Right forelimb (tissue), 1 donor: Measurements from ENCODE around the gene MTG2.

Experiments
- DNase-seq: peaks from one replicate; pipeline ENCODE4 v3.0.0-alpha.2; 2018

Gene MTG2

DNA sequence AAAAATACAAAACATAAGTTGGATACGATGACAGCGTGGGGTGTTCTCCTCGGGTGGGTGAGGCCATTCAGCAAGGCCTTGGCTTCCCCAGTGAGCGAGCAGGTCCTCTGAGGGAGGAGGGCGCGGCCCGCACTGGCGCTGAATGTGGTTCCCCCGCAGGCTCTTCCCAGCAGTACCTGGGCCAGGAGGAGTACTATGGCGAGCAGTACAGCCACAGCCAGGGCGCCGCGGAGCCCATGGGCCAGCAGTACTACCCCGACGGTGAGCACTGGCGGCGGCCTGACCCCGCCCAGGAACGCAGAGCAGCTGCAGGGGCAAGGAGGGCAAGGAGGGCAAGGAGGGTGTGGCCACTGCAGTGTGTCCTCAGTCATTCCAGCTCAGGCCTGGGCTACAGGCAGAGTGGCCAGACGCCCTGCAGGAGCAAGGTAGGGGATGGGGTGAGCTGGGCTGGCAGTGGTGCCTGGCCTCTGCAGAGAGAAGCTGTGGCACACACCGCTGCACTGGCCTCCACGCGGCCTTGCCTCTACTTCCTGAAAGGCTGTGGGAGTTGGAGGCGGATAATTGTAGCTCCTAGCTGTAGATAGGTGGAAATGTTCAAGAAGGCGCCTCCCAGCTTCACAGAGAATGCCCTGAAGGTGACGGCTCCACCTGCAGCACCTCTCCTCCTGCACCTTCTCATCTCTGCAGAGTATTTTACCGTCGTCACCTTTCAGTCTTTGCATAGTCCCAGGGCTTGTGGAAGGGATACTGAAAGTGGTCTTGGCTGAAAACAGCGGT is 18.7 kb upstream of the MTG2 start:
- DNase-seq, result no peak

DNA sequence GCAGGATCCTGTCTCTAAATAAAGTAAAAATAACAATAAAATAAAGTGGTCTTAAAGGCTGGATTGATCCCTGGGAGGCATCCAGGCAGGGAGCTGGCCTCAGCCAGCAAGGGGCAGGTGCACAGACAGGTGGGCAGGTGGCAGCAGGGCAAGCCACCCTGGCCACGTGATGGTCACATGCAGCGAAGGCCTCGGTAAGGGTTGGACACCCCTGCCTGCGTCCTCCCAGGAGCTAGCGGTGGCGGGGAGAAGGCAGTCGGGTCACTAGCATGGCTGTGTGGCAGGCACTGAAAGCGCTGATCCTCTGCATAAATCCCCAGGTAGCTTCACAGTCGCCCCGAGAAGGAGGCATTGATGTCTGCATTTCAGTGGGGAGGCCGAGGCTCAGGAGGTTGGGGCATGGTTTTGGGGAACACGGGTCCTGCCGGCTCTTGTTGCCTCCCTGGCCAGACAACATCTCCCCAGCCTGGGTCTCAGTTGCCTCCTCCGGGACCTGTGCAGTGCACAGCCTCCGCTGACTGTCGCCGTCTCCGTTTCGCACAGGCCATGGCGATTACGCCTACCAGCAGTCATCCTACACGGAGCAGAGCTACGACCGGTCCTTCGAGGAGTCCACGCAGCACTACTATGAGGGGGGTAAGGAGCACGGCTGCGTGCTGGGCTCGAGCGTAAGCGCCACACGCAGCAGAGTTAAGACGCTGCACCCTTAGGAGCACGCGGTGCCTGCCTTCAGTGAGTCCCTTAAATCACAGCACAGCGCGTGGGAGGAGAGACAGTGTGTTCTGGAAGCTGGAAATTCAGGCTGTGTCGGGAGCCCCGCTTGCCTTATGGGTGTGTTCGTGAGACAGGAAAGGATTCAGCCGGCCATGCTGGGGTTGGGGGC is 17.7 kb upstream of the MTG2 start:
- DNase-seq, result no peak

DNA sequence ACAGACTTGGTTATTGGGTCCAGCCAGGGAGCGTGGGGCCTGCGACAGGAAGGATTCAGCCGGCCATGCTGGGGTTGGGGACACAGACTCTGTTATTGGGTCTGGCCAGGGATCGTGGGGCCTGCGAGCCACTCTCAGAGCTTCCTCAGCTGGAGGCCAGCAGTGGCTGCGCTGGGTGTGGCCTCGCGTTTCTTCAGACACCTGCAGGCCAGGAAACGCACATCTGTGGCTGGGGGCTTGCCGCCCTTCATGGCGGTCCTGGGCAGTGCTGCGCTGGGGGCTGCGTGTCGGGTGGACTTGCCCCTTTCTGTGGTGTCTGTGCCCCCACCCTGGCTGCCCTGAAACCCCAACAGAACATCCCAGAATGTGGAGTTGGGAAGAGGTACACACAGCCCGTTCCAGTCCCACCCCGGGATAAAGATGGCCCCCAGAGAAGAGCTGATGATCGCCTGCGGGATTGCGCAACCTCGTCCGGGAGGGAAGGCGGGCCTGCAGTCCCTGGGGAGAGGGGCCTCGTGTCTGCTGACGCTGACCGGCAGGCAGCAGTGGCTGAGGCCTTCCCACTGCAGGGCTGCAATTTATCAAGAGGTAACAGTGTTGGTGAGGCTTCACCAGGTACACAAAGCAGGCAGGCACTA is 16.9 kb upstream of the MTG2 start:
- no peak for DNase-seq

DNA sequence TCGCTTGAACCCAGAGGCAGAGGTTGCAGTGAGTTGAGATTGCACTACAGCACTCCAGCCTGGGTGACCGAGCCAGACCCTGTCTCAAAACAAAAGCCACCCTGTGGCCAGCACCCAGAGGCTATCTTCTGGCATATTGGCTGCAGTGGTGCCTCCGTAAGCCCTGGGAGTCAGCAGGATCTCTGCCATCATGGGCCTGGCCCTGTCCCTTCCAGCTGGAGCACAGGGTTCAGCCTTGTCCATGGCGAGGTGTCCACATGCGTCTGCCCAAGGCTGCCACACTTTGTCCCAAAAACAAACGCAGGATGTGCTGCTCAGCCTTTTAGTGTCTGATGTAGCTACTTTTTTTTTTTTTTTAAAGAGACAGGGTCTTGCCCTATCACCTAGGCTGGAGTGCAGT is 15.4 kb upstream of the MTG2 start:
- DNase-seq, result no peak

DNA sequence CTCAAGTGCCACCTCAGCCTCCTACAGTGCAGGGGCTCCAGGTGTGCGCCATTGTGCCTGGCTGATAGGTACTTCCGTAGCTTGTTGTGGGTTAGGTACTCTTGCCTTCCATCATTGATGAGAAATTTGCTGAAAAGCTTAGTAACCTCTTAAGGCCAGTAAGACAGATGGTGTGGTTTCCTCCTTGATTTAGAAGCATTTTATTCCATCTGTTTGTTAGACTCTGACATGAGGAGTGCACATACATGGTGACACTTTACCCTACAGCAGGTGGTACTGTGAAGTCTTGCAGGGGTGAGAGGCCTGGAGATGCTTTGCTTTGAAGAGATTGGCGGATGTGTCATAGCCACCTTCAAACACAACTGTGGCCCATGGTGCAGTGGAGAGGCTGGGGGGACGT is 14.8 kb upstream of the MTG2 start:
- DNase-seq, result no peak

DNA sequence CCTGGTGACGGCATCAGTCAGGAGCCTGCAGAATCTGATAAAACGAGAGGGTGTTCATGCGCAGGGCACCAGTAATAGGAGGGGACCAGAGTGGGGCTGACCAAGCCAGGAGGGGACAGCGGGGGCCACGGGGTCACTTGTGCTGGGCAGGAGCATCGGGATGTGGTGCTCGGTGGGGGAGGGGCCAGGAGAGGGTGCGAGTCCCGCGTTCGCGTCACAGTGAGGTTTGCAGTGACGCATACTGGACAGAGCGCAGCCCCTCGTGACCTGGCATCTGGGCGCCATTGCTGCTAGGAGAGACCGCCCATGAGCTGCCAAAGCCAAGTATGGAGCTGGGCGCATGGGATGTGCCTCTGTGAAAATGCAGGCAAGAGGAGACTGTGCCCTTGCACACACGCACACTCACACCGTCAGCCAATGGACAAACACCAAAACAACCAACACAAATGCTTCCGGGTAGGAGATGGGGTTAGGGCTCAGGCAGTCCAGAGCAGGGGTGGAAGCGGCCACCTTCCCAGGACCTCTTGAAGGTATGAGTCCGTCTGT is 13.9 kb upstream of the MTG2 start:
- no peak for DNase-seq

DNA sequence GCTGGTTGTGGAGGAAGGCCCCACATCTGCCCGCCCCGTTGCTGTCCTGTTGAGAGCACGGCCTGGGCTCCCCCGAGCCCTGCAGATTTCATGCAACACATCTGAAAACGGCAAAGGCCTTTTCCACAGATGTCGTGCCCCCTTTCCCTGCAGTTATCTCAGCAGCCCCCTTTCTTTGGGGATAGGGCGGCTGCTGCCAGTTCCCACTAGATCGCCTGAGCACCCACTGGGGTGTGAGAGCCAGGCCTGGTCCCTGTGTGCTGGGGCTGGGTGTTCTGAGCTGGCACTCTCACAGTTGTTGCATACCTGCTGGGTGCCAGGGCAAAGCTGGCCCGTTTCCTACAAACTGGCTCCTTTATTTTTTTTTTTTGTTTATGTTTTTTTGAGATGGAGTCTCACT is 12.3 kb upstream of the MTG2 start:
- DNase-seq, result no peak

DNA sequence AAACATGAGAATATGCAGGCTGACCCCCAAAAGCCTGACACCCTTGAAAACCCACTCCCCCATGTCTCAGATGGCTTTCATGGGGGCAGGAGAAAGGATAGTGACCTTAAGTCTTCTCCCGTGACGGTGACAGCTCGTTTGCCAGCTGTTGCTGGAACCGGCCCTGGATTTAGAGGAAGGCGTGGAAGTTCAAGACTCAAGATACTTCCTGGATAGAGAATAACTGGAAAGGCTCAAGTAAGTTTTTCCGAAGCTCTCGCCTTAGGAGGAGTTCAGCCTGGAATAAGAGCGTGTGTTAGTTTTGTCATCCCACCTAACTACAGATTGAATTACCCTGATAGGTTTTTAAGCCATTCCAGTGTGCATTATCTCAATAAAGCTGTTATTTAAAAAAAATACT is 11.6 kb upstream of the MTG2 start:
- DNase-seq, result no peak

DNA sequence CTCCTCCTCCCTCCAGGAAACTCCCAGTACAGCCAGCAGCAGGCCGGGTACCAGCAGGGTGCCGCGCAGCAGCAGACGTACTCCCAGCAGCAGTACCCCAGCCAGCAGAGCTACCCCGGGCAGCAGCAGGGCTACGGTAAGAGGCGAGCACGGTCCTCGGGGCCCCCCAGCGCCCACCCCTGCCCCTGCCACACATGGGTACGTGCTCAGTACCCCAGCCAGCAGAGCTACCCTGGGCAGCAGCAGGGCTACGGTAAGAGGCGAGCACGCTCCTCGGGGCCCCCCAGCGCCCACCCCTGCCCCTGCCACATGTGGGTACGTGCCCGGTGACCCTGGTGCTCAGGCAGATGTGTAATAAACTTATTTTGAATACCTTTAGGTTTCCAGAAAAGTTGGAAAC is 10.2 kb upstream of the MTG2 start:
- DNase-seq, result no peak

DNA sequence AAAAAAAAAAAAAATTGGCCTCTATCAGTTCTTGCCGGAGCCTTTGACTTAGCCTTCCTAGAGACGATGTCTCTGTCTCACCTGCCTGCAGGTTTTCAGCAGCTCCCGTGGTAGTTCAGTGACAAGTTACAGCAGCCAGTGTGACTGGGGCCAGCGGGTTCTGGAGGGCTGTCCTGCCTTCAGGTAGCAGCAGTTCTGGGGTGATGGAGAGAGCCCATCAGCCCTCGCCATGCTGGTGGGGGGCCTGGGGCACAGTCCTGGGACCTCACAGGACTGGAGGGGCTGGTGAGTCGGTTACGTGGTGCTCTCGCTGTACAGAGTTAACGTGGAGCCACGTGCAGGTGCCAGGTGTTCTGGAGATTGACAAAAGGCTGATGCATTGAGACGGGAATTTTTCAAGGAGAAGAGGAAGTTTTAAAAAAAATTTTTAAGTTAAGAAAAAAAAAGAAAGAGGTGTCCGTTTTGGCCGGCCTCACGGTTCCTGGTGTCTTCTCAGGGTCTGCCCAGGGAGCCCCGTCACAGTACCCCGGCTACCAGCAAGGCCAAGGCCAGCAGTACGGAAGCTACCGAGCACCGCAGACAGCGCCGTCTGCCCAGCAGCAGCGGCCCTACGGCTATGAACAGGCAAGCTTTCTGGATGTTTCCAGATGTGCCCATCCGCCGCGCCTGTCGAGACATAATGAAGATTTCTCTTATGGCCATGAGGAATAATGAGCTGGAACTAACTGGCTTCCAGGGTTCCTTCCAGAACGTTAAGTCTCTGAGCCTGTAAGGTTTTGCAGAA is 8.6 kb upstream of the MTG2 start:
- DNase-seq, result no peak

DNA sequence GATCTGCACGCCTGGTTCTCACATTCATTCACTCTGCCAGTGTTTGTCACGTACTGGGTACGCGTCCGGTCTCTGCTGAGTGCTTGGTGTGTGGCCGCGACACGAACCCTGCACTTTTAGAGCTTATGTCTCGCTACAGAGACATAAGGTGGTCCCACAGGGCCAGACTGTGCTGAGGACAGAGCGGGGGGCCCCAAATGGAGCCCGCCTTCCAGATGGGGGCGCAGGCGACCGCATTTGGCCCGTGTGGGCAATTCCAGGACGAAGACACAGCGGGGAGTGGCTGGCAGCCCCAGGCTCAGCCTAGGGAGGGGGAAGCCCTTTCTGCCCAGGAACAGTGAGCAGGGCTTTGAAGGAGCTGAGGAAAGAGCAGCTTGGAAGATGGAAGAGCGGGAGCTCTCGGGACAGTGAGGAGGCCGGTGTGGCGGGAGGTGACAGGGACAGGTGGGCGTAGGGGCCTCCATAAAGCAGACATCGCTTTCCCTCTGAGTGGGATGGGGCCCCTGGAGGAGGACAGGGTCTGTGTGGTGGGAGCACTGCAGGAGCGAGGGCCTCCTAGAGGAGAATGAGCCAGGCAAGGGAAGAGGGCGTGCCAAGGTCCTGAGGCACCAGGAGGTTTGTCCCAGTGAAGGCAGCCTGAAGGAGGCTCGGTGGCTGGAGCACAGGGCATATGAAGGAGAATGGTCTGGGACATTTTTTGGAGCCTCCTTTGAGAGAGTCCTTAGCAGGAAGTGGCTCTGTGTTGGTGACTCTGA is 7.8 kb upstream of the MTG2 start:
- no peak for DNase-seq

DNA sequence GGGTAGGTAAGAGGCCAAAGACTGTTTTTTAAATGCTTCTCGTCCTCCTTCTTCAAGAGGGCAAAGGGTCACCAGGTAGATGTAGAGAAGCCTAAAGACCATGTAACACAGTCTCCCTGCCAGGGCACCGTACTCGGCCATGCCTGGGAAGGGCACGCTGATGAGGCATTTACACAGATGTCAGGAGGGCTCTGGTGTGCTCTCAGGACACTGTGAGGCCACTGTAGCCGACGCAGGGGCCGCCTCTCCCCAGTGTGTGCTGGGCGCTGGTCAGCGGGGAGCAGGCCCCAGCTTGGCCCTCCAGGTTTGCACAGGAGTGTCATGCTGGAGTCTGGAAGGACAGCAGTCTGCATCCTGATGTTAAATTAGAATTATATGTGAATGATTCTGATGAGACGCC is 7.1 kb upstream of the MTG2 start:
- no peak for DNase-seq

DNA sequence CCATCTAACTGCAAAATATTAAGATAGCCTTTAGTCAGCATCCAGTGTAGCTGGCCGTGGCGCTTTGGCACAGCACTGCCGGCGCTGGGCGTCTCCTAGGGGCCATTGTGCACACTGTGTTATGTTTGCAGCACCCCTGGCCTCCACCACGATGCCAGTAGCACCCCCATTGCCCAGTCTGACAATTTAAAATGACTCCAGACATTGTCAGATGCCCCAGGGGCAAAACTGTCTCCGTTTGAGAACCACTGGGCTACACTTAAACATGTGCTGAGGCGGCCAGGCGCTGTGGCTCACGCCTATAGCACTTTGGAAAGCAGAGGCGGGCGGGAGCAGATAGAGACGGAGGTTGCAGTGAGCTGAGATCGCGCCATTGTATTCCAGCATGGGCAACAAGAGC is 6.0 kb upstream of the MTG2 start:
- no peak for DNase-seq

DNA sequence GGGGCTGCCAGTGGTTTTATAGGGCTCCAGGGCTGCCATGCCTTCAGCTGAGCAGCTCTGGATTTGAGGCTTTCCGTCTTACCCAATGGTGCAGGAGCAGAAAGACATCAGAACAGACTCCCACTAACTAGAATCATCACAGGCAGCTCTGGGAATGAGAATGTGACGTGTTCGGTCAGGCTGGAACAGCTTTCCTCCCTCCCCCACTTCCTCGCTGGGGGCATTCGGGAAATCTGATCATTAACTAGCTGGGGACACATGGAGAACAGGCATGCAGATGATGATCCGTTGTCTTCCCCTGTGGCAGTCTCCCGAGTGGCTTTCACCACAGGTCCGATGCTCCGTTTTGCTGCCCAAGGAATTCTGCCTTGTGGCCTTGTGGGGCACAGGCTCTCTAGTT is 5.5 kb upstream of the MTG2 start:
- no peak for DNase-seq

DNA sequence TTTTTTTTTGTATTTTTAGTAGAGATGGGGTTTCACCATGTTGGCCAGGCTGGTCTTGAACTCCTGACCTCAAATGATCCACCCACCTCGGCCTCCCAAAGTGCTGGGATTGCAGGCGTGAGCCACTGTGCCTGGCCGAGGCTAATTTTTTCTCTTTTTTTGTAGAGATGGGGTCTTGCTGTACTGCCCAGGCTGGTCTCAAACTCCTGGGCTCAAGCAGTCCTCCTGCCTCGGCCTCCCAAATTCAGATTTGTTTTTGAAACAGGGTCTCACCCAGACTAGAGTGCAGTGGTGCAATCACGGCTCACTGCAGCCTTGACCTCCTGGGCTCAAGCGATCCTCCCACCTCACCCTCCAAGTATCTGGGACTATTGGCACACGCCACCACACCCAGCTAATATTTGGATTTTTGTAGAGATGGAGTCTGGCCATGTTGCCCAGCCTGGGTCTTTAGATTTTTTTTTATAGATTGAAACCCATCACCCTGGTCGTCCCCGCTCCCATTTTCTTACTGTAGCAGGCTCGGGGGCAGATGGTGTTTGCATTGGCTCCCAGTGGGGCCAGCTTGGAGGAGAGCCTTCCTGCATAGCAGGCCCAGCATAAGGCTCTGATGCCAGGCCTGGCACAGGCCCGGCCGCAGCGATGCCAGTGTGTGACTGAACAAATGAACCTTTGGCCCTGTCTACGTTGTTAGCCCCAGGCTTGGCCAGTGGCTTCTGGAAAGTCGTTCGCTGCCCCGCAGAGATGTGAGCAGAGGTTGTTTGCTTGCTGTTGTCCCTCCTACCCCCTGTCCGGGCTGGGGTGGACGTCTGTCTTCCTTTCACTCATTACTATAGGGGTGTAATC is 4.3 kb upstream of the MTG2 start:
- no peak for DNase-seq

DNA sequence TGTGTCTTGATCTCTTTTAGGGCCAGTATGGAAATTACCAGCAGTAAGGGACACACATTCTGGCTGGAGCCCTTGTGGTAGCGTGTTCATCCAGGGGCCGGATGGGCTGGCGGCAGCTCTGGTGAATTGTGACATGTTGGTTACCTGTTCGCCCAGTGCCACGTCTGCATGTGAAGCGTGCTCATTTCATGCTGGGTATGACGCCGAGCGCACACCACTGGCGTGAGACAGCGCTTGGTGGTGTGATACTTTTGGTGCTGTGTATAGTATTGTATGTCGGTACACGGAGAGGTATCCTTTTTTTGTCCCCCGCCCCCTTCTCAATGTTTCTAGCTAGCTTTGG is 3.7 kb upstream of the MTG2 start:
- DNase-seq, result no peak

DNA sequence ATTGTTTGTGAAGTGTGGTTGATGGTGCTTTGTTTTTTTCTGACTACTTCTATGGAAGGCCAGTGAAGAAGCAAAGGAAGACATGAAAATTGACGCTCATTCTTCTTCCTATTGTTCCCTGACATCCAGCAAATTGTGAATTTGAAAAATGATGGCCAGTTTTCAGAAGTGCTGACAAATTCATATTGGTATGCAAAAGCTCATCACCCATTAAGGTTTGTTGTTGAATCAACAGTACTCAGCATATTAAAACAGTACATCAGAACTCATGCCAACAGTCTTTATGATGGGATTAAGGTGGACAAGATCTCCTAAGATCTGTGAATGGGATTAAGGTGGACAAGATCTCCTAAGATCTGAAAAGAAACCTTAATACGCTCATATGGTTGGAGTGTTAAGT is 1.0 kb upstream of the MTG2 start:
- DNase-seq, result no peak

DNA sequence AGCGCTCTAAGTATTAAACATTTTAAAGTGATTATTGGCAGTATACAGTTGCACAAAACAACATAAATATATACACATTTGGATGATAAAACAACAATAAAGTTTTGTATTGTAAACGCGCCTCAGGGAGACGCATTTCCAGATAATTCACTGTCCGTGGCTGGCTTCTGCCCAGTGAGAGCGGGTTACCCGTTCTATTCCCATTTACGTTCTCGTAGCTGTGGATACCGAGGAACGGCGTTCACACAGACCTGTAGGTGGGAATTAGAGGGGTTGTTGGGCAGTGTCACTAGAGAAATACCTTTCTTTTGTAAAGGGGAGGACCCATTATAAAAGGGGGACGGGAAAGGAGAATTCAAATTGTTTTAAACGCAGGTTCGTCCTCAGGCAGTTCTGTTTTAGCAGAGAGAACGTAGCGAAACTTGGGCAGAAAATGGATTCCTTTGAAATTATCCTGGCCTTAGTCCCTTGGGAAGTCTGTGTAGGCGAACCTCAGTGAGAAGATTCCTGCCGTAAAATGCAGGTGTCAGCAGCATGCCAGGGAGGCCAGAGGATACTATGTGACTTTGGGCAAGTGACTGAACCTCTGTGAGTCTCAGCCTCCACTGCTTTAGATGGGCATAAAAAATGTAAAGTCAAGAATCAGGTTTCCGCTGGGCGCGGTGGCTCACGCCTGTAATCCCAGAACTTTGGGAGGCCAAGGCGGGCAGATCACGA is 756 bp downstream of the MTG2 start:
- DNase-seq, result no peak

DNA sequence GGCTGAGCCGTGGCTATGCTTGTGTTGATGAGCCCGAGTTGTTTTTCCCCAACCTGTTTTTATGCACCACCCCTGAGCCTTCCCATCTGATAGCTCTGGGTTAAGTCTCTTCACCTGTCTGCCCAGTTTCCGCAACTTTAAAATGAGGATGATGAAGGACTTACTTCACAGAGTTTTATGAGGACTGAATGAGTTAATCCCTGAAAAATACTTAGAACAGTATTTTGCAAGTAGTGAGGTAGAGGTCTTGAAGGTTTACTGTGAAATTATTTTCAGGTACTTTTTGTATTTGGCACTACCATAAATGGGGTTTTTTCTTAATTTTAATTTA is 3.2 kb downstream of the MTG2 start:
- DNase-seq, result no peak
